ENCODE results near the gene PACS1. TPM values are rescaled to one million over a fixed set of nuclear protein-coding genes. Genes with fewer than 3 reads are reported as not detected.
A peak's percentile ranks its signal among the peaks of the same experiment; 100 is the strongest.
"Not testable (repeated sequence)": the region's sequence is repeated elsewhere in the genome, so short reads cannot be mapped to it uniquely, and the experiment has no call there.

The PACS1 gene
- total RNA-seq, 4 donors from 2014 or later: 32.0 to 62.7 (median 51.8) TPM

DNA sequence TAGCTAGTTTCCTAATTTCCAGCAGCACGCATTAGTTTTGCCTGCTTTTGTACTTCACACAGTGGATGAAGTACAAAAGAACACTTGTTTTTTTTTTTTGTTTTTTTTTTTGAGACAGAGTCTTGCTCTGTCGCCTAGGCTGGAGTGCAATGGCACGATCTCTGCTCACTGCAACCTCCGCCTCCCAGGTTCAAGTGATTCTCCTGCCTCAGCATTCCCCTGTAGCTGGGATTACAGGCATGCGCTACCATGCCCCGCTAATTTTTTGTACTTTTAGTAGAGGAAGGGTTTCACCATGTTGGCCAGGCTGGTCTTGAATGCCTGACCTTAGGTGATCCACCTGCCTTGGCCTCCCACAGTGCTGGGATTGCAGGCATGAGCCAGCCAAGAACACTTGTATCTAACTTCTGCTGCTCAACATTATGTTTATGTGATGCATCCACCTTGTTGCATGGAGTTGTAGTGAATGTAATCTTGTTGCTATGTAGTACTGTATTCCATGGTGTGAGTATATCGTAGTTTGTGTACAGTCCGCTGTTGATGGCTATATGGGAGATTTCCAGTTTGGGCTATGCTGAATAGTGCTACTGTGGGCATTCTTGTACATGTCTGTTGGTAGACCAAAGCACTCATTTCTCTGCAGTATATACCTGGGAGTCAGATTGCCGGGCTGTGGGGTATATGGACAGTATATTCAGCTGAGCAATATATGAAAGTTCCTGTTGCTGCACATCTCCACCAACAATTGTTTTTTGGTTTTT lies 17.3 kb downstream of the PACS1 start:
- H3K27me3 ChIP-seq: no peaks in the 10 kb centered on the region
- no peak overlapping the region for H3K4me3 ChIP-seq
- H3K27ac ChIP-seq: peak overlapping the region in 2 of 4 donors; percentile 67 to 68
- no peak for DNase-seq (ENCODE audit: low spot score in 2 of 2)
- TF ChIP-seq EP300 (IDR thresholded peaks at IDR 0.05) (no peak), POLR2A (IDR thresholded peaks at IDR 0.05) (no peak)
- TF ChIP-seq, protein P1, sequence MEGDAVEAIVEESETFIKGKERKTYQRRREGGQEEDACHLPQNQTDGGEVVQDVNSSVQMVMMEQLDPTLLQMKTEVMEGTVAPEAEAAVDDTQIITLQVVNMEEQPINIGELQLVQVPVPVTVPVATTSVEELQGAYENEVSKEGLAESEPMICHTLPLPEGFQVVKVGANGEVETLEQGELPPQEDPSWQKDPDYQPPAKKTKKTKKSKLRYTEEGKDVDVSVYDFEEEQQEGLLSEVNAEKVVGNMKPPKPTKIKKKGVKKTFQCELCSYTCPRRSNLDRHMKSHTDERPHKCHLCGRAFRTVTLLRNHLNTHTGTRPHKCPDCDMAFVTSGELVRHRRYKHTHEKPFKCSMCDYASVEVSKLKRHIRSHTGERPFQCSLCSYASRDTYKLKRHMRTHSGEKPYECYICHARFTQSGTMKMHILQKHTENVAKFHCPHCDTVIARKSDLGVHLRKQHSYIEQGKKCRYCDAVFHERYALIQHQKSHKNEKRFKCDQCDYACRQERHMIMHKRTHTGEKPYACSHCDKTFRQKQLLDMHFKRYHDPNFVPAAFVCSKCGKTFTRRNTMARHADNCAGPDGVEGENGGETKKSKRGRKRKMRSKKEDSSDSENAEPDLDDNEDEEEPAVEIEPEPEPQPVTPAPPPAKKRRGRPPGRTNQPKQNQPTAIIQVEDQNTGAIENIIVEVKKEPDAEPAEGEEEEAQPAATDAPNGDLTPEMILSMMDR (IDR thresholded peaks at IDR 0.05): no peak
- H3K9me3 ChIP-seq: no peaks in the 10 kb centered on the region
- H3K36me3 ChIP-seq: no peaks in the 10 kb centered on the region
- H3K4me1 ChIP-seq: peaks cover 0 to 43% (median 15%) of the 10 kb centered on the region in 4 donors
- WGBS, 2 donors: 68 to 70% methylated on average over 9 of the region's 9 CpGs

DNA sequence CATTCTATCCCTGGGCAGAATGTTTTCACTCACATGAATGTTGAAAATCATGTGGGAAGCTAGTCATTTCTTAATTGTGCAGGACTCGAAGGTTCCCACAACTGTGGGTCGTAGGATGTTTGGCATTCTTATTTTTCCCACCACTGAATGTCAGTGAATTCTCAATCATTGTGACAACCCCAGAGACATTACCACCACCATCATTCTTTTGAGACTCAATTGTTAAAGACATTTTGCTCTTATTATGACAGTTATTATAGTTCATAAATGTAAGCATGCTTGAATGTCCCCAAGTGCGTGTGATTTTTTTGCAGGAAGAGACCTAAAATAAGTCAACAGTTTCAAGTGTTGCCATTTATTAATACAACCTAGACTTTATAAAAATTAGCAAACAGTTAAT lies 19.0 kb downstream of the PACS1 start:
- no peak for DNase-seq (ENCODE audit: low spot score in 2 of 2)
- peaks cover 0 to 25% (median 3%) of the 10 kb centered on the region in 4 donors for H3K4me1 ChIP-seq
- no peak for TF ChIP-seq EP300 (IDR thresholded peaks at IDR 0.05)
- TF ChIP-seq, protein P1 (IDR thresholded peaks at IDR 0.05): no peak
- TF ChIP-seq POLR2A (IDR thresholded peaks at IDR 0.05): no peak
- no peaks in the 10 kb centered on the region for H3K27me3 ChIP-seq
- H3K36me3 ChIP-seq: no peaks in the 10 kb centered on the region
- H3K9me3 ChIP-seq: no peaks in the 10 kb centered on the region
- no peak overlapping the region for H3K4me3 ChIP-seq
- WGBS, 2 donors: 51 to 70% methylated on average over 3 of the region's 3 CpGs
- no peak overlapping the region for H3K27ac ChIP-seq

DNA sequence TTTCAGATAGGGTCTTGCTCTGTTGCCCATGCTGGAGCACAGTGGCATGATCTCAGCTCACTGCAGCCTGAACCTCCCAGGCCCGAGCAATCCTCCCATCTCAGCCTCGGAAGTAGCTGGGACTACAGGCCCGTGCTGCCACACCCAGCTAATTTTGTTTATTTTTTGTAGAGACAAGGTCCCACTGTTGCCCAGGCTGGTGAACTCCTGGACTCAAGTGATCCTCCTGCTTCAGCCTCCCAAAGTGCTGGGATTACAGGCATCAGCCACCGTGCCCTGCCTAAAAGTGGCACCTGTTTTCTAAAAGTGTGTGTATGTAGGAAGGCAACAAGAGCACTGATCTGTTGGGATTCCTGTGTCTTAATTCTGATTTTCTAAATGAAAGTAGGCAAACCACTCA lies 20.2 kb downstream of the PACS1 start:
- TF ChIP-seq, protein P1 (IDR thresholded peaks at IDR 0.05): no peak
- no peak for TF ChIP-seq EP300 (IDR thresholded peaks at IDR 0.05)
- TF ChIP-seq POLR2A (IDR thresholded peaks at IDR 0.05): no peak
- H3K36me3 ChIP-seq: no peaks in the 10 kb centered on the region
- H3K9me3 ChIP-seq: no peaks in the 10 kb centered on the region
- no peak overlapping the region for H3K27ac ChIP-seq
- no peak overlapping the region for H3K4me3 ChIP-seq
- 89 to 90% methylated on average over 4 of the region's 4 CpGs for WGBS, 2 donors
- no peaks in the 10 kb centered on the region for H3K27me3 ChIP-seq
- DNase-seq (ENCODE audit: low spot score in 2 of 2): no peak
- peaks cover 0 to 17% (median under 1%) of the 10 kb centered on the region in 4 donors for H3K4me1 ChIP-seq

DNA sequence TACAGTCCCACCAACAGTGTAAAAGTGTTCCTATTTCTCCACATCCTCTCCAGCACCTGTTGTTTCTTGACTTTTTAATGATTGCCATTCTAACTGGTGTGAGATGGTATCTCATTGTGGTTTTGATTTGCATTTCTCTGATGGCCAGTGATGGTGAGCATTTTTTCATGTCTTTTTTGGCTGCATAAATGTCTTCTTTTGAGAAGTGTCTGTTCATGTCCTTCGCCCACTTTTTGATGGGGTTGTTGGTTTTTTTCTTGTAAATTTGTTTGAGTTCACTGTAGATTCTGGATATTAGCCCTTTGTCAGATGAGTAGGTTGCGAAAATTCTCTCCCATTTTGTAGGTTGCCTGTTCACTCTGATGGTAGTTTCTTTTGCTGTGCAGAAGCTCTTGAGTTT lies 22.1 kb downstream of the PACS1 start:
- not testable (repeated sequence) for H3K4me1 ChIP-seq; H3K27me3 ChIP-seq; H3K4me3 ChIP-seq; H3K36me3 ChIP-seq; H3K9me3 ChIP-seq; DNase-seq (ENCODE audit: low spot score in 2 of 2); H3K27ac ChIP-seq
- WGBS, 2 donors: 92 to 100% methylated on average over 2 of the region's 2 CpGs

DNA sequence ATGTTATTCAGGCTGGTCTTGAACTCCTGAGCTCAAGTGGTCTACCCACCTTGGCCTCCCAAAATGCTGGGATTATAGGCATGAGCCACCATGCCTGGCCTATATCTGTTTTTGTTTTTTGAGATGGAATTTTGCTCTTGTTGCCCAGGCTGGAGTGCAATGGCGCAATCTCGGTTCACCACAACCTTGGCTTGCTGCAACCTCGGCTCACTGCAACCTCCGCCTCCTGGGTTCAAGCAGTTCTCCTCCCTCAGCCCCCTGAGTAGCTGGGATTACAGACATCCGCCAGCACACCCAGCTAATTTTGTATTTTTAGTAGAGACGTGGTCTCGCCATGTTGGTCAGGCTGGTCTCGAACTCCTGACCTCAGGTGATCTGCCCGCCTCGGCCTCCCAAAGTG lies 29.7 kb downstream of the PACS1 start:
- H3K36me3 ChIP-seq; H3K9me3 ChIP-seq; H3K27ac ChIP-seq; H3K27me3 ChIP-seq; H3K4me3 ChIP-seq; DNase-seq (ENCODE audit: low spot score in 2 of 2): not testable (repeated sequence)
- 92 to 96% methylated on average over 10 of the region's 10 CpGs for WGBS, 2 donors
- H3K4me1 ChIP-seq: peaks cover 0 to 11% (median 5%) of the 10 kb centered on the region in 4 donors

DNA sequence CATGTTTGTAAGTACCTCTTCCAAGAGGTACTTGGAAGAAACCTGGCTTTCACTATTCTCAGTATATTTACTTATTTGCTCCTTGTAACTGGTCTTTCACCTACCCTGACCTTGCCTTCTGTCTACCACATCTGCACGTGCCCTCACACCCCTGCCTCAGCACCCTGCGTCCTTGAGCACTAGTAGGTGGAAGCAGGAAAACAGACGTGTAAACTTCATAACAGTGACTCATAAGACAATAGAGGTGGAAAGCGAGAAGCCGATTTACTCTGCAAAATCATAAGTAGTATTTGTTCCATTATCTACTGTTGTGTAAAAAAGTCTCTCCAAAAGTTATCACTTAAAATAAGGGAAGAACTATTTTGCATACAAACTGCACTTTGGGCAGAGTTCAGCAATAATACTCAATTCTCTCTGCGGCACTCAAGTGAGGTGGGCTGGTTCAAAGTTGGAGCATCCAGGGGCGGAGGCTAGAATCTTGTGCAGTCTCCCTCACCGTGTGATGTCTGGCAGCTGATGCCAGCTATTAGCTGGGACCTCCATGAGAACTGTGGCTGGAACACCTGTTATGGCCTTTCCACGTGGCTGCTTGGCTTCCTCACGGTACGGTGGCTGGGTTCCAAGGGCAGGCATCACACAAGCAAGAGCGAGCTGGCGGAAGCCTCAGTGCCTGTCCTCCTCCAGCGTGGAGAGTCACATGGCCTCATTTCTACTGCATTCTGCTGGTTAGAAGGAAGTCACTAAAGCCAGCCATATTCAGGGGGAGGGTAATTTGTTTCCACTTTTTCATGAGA lies 30.4 kb downstream of the PACS1 start:
- peaks cover 0 to 11% (median 5%) of the 10 kb centered on the region in 4 donors for H3K4me1 ChIP-seq
- peak; percentile 28 to 41 for DNase-seq (ENCODE audit: low spot score in 2 of 2)
- no peaks in the 10 kb centered on the region for H3K36me3 ChIP-seq
- no peak overlapping the region for H3K4me3 ChIP-seq
- TF ChIP-seq EP300 (IDR thresholded peaks at IDR 0.05) (no peak), POLR2A (IDR thresholded peaks at IDR 0.05) (no peak)
- TF ChIP-seq, protein P1 (IDR thresholded peaks at IDR 0.05): no peak
- H3K27me3 ChIP-seq: no peaks in the 10 kb centered on the region
- H3K9me3 ChIP-seq: no peaks in the 10 kb centered on the region
- peak overlapping the region in 1 of 4 donors; percentile 21 for H3K27ac ChIP-seq
- WGBS, 2 donors: 49 to 56% methylated on average over 14 of the region's 14 CpGs
